Nephron progenitor cell (in vitro differentiated cells): Measurements from ENCODE around the gene ALG2.
"Not testable (repeated sequence)": the region's sequence is repeated elsewhere in the genome, so short reads cannot be mapped to it uniquely, and the experiment has no call there.

Experiments used
- DNase-seq: peaks from one replicate; pipeline ENCODE4 v3.0.0; 2021
- H3K27ac Mint-ChIP-seq: 2 replicates; pipeline ENCODE4 v1.8.0; 2021; ENCODE audit warnings: mild to moderate bottlenecking, moderate library complexity, mixed read lengths
- H3K27me3 Mint-ChIP-seq: 2 replicates; pipeline ENCODE4 v1.8.0; 2021; ENCODE audit warnings: mild to moderate bottlenecking, low read depth, mixed read lengths; ENCODE audit not compliant: poor library complexity
- H3K36me3 Mint-ChIP-seq: 2 replicates; pipeline ENCODE4 v1.8.0; 2021; ENCODE audit warnings: low read depth, mixed read lengths
- H3K4me1 Mint-ChIP-seq: 2 replicates; pipeline ENCODE4 v1.8.0; 2021; ENCODE audit warnings: mixed read lengths
- H3K4me3 Mint-ChIP-seq: 2 replicates; pipeline ENCODE4 v1.8.0; 2021; ENCODE audit warnings: mild to moderate bottlenecking, moderate library complexity, mixed read lengths
- H3K9me3 Mint-ChIP-seq: 2 replicates; pipeline ENCODE4 v1.8.0; 2021; ENCODE audit warnings: mild to moderate bottlenecking, moderate library complexity, mixed read lengths
- TF ChIP-seq, protein P1 (sequence below): fragments of 200-600 bp; sonication (generic); IDR thresholded peaks from 2 replicates; pipeline ENCODE4 v1.5.0; 2021; ENCODE audit warnings: antibody characterized with exemption

The ALG2 gene

DNA sequence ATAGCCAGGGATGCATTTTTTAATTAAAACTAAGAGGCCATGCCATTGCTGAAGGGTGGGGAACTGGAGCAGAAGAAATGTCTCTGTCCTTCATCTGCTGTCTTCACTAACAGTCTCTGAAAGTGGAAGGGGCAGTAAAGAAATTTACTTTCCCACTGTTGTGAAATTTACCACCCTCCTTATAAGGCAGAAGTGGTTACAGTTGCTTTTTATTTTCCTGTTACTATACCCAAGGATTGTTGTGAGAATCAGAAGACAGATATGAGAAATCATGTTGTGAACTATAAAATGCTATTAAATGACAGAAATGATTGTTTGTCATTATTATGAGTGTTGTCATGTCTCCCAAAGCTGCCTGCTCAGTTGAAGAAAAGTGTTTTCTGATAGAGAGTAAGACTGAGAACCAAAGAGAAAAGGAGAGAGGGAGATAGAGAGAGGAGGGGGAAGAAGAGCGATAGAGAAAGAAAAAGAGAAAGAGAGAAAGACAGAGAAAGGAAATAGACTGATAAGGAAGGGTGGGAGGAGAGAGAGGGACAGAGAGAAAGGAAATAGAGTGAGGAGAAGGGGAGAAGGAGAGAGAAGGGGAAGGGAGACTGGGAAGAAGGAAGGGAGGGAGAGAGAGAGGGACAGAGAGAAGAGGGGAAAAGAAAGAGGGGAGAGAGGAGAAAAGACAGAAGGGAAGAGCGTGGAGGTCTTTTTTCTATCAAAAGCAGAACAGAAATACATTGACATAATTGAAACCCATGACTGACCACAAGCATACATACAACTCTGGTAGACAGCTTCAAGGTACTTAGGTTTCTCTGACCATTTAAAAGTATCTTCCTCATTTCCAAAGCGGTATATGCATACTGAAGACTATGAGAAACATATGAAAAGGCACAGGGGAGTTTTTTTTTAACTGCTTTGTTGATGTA, 22.9 kb upstream of the ALG2 start:
- Mint-ChIP-seq H3K9me3 (no peaks in the 10 kb centered on the region), H3K36me3 (no peaks in the 10 kb centered on the region), H3K4me1 (peaks cover 5% of the 10 kb centered on the region), H3K27ac (peak overlapping the region; percentile 6), H3K27me3 (no peaks in the 10 kb centered on the region), H3K4me3 (no peak overlapping the region)
- TF ChIP-seq, protein P1, sequence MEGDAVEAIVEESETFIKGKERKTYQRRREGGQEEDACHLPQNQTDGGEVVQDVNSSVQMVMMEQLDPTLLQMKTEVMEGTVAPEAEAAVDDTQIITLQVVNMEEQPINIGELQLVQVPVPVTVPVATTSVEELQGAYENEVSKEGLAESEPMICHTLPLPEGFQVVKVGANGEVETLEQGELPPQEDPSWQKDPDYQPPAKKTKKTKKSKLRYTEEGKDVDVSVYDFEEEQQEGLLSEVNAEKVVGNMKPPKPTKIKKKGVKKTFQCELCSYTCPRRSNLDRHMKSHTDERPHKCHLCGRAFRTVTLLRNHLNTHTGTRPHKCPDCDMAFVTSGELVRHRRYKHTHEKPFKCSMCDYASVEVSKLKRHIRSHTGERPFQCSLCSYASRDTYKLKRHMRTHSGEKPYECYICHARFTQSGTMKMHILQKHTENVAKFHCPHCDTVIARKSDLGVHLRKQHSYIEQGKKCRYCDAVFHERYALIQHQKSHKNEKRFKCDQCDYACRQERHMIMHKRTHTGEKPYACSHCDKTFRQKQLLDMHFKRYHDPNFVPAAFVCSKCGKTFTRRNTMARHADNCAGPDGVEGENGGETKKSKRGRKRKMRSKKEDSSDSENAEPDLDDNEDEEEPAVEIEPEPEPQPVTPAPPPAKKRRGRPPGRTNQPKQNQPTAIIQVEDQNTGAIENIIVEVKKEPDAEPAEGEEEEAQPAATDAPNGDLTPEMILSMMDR = no peak
- no peak for DNase-seq

DNA sequence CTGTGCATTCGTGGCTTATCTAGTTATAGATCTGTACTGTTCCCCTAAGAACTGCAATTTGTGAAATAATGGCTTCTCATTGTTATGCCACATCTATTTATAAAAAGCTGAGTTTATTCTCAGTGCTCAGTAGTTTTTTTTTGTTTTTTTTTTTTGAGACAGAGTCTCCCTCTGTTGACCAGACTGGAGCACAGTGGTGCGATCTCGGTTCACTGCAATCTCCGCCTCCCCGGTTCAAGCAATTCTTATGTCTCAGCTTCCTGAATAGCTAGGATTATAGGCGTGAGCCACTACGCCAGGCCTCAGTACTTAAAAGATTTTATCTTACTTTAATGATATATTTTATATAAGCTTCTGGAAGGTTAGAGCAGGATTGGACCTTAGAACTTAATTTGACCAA, 19.4 kb upstream of the ALG2 start:
- Mint-ChIP-seq H3K27ac (no peak overlapping the region), H3K27me3 (no peaks in the 10 kb centered on the region), H3K4me3 (no peak overlapping the region), H3K9me3 (no peaks in the 10 kb centered on the region), H3K4me1 (peaks cover 8% of the 10 kb centered on the region), H3K36me3 (peaks cover 9% of the 10 kb centered on the region)
- DNase-seq = no peak
- TF ChIP-seq, protein P1 = no peak

DNA sequence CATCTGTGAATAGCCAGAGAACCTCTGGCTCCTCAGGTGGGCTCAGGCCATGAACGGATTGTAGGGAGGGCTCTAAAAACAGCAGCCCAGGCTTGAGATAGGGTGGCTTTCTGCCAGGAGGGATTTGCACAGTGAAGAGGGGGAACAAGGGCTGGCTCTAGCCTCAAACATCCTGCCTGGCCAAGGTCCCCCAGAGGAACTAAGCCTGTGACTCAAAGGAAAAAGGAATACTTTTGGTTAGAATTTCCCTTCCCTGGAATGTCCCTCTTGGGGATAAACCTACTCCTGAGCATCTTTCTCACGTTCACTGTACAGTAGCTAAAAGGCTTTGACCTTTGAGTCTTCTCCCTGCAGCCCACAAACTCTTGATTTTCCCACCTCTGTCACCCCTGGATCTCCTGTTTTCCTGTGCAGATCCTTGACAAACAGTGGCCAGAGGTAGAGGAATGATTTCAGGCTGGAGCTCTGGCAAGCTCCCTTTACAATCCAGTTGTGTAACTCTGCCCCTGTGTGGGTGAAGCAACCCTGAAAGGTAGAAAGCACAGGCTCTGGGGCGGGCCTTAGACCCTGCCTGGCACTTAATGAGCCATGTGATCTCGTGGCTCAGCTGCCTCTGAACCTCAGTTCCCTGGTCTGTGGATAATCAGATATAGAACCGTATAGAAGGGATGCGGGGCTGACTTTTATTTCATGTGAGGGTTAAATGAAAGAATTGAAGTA, 17.8 kb upstream of the ALG2 start:
- peaks cover 8% of the 10 kb centered on the region for H3K4me1 Mint-ChIP-seq
- peaks cover 9% of the 10 kb centered on the region for H3K36me3 Mint-ChIP-seq
- H3K27me3 Mint-ChIP-seq = no peaks in the 10 kb centered on the region
- H3K27ac Mint-ChIP-seq = peak overlapping the region; percentile 60
- DNase-seq = no peak
- H3K9me3 Mint-ChIP-seq = no peaks in the 10 kb centered on the region
- TF ChIP-seq, protein P1 = no peak
- no peak overlapping the region for H3K4me3 Mint-ChIP-seq

DNA sequence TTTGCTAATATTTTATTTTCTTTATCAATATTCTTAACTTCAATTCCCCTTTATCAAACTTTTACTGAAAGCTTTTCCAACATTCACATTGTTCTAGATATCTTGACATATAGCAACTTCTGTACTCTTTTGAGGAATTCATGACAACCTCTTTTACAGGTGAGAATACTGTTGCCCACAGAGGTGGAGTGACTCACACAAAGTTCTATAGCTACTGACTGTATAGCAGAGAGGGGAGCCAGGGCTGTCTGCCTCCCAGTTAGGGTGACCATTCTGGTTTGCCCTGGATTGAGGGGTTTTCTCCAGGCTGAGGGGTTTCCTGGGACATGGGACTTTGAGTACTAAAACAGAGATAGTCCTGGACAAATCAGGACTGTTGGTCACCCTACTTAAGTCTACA, 16.6 kb upstream of the ALG2 start:
- Mint-ChIP-seq H3K27ac (no peak overlapping the region), H3K9me3 (no peaks in the 10 kb centered on the region), H3K36me3 (peaks cover 9% of the 10 kb centered on the region), H3K4me3 (no peak overlapping the region), H3K4me1 (peaks cover 8% of the 10 kb centered on the region), H3K27me3 (no peaks in the 10 kb centered on the region)
- no peak for DNase-seq
- TF ChIP-seq, protein P1 = no peak

DNA sequence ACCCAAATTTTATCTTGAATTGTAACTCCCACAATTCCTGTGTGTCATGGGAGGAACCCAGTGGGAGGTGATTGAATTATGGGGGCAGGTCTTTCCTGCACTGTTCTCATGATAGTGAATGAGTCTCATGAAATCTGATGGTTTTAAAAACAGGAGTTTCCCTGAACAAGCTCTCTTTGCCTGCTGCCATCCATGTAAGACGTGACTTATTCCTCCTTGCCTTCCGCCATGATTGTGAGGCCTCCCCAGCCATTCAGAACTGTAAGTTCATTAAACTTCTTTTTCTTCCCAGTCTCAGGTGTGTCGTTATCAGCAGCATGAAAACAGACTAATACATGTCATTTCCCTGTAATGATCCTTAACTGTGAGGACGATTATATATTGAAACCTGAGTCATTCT, 16.1 kb upstream of the ALG2 start:
- H3K27ac Mint-ChIP-seq, H3K36me3 Mint-ChIP-seq, DNase-seq, H3K4me1 Mint-ChIP-seq, H3K27me3 Mint-ChIP-seq, H3K4me3 Mint-ChIP-seq, H3K9me3 Mint-ChIP-seq: not testable (repeated sequence)

DNA sequence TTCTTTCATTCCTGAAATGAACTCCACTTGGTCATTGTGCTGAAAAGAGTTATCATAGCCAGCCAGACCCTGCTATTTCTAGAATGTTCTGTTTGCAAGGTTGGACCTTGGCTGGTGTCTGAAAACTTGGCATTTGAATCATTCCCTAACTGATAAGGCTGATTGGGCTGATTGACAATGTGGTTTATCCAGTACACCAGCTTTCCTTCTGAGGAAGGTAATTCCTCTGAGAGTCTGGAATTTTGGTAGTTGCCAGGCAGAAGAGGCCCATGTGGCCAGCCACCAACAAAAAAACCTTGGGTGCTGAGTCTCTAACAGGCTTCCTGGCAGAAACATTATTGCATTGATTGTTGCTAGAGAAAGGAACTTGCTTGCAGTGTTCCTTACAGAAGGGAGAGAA, 15.6 kb upstream of the ALG2 start:
- no peaks in the 10 kb centered on the region for H3K9me3 Mint-ChIP-seq
- H3K27ac Mint-ChIP-seq = no peak overlapping the region
- no peak for DNase-seq
- no peaks in the 10 kb centered on the region for H3K27me3 Mint-ChIP-seq
- TF ChIP-seq, protein P1 = no peak
- peaks cover 9% of the 10 kb centered on the region for H3K36me3 Mint-ChIP-seq
- H3K4me1 Mint-ChIP-seq = peaks cover 8% of the 10 kb centered on the region
- no peak overlapping the region for H3K4me3 Mint-ChIP-seq
